Measurements from ENCODE around the gene CCDC73.

DNA sequence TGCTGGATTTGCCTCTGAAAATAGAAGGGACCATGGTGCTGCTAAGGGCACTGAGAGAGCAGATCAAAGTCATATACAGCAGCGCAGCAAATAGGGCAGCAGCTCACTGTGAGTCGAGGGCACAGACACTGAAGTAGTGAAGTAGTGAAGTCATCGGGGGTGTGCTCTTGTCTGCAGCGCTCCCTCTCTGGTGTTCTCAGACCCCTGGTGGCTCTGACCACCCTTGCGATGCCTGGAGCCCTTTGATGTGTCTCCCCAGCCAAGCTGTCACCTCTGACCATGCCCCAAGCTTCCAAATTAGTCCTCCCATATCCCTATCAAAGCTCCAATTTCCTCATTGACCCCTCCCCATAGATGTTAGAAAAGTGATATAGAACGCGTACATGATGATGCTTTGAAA, 238.6 kb downstream of the CCDC73 start:
- no peak for TF ChIP-seq NRF1 (conservative IDR thresholded peaks at IDR 0.05; ENCODE audit: low read depth, low read length)
- TF ChIP-seq EZH2 (IDR thresholded peaks at IDR 0.05; ENCODE audit: borderline replicate concordance, control insufficient read depth, low read depth, low read length), result no peak
- no peak for TF ChIP-seq HDAC6 (IDR thresholded peaks at IDR 0.05; ENCODE audit: unreplicated experiment)
- TF ChIP-seq, protein P1, sequence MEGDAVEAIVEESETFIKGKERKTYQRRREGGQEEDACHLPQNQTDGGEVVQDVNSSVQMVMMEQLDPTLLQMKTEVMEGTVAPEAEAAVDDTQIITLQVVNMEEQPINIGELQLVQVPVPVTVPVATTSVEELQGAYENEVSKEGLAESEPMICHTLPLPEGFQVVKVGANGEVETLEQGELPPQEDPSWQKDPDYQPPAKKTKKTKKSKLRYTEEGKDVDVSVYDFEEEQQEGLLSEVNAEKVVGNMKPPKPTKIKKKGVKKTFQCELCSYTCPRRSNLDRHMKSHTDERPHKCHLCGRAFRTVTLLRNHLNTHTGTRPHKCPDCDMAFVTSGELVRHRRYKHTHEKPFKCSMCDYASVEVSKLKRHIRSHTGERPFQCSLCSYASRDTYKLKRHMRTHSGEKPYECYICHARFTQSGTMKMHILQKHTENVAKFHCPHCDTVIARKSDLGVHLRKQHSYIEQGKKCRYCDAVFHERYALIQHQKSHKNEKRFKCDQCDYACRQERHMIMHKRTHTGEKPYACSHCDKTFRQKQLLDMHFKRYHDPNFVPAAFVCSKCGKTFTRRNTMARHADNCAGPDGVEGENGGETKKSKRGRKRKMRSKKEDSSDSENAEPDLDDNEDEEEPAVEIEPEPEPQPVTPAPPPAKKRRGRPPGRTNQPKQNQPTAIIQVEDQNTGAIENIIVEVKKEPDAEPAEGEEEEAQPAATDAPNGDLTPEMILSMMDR (IDR thresholded peaks at IDR 0.05 in 2 of 3, conservative IDR thresholded peaks at IDR 0.05 in 1 of 3; ENCODE audit: control insufficient read depth in 2 of 3, extremely low read depth in 1 of 3, insufficient read depth in 1 of 3, low read depth in 3 of 3, low read length in 3 of 3), result no peak
- TF ChIP-seq, protein P2, sequence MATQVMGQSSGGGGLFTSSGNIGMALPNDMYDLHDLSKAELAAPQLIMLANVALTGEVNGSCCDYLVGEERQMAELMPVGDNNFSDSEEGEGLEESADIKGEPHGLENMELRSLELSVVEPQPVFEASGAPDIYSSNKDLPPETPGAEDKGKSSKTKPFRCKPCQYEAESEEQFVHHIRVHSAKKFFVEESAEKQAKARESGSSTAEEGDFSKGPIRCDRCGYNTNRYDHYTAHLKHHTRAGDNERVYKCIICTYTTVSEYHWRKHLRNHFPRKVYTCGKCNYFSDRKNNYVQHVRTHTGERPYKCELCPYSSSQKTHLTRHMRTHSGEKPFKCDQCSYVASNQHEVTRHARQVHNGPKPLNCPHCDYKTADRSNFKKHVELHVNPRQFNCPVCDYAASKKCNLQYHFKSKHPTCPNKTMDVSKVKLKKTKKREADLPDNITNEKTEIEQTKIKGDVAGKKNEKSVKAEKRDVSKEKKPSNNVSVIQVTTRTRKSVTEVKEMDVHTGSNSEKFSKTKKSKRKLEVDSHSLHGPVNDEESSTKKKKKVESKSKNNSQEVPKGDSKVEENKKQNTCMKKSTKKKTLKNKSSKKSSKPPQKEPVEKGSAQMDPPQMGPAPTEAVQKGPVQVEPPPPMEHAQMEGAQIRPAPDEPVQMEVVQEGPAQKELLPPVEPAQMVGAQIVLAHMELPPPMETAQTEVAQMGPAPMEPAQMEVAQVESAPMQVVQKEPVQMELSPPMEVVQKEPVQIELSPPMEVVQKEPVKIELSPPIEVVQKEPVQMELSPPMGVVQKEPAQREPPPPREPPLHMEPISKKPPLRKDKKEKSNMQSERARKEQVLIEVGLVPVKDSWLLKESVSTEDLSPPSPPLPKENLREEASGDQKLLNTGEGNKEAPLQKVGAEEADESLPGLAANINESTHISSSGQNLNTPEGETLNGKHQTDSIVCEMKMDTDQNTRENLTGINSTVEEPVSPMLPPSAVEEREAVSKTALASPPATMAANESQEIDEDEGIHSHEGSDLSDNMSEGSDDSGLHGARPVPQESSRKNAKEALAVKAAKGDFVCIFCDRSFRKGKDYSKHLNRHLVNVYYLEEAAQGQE (IDR thresholded peaks at IDR 0.05; ENCODE audit: low read depth, low read length), result no peak
- TF ChIP-seq, protein P3, sequence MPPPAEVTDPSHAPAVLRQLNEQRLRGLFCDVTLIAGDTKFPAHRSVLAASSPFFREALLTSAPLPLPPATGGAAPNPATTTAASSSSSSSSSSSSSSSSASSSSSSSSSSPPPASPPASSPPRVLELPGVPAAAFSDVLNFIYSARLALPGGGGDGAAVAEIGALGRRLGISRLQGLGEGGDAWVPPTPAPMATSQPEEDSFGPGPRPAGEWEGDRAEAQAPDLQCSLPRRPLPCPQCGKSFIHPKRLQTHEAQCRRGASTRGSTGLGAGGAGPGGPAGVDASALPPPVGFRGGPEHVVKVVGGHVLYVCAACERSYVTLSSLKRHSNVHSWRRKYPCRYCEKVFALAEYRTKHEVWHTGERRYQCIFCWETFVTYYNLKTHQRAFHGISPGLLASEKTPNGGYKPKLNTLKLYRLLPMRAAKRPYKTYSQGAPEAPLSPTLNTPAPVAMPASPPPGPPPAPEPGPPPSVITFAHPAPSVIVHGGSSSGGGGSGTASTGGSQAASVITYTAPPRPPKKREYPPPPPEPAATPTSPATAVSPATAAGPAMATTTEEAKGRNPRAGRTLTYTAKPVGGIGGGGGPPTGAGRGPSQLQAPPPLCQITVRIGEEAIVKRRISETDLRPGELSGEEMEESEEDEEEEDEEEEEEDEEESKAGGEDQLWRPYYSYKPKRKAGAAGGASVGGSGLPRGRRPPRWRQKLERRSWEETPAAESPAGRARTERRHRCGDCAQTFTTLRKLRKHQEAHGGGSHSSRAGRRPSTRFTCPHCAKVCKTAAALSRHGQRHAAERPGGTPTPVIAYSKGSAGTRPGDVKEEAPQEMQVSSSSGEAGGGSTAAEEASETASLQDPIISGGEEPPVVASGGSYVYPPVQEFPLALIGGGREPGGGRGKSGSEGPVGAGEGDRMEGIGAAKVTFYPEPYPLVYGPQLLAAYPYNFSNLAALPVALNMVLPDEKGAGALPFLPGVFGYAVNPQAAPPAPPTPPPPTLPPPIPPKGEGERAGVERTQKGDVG (CRISPR knock-in tag; IDR thresholded peaks at IDR 0.05), result no peak
- TF ChIP-seq ZZZ3 (IDR thresholded peaks at IDR 0.05; ENCODE audit: control insufficient read depth, insufficient read length, low read depth), result no peak
- no peak for TF ChIP-seq POLR2AphosphoS5 (IDR thresholded peaks at IDR 0.05; ENCODE audit: low read length)
- TF ChIP-seq, protein P4, sequence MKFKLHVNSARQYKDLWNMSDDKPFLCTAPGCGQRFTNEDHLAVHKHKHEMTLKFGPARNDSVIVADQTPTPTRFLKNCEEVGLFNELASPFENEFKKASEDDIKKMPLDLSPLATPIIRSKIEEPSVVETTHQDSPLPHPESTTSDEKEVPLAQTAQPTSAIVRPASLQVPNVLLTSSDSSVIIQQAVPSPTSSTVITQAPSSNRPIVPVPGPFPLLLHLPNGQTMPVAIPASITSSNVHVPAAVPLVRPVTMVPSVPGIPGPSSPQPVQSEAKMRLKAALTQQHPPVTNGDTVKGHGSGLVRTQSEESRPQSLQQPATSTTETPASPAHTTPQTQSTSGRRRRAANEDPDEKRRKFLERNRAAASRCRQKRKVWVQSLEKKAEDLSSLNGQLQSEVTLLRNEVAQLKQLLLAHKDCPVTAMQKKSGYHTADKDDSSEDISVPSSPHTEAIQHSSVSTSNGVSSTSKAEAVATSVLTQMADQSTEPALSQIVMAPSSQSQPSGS (IDR thresholded peaks at IDR 0.05; ENCODE audit: low read length), result no peak

Measured in GM12878 (cell line).